Skeletal muscle tissue (tissue), 4 donors: ENCODE data around the gene GUCY2F. TPM values are rescaled to one million over a fixed set of nuclear protein-coding genes. Genes with fewer than 3 reads are reported as not detected.

Source experiments
- H3K27ac ChIP-seq: one replicate; pipeline ENCODE4 v1.7.0; 2013; ENCODE audit warnings: mild to moderate bottlenecking, low read depth, low read length, inconsistent platforms
- H3K27me3 ChIP-seq, 3 donors: one replicate each; pipeline ENCODE4 v1.7.0; 2013; ENCODE audit warnings: low read length in 3 of 3; ENCODE audit not compliant: control insufficient read depth in 3 of 3, insufficient read depth in 3 of 3
- H3K36me3 ChIP-seq, 3 donors: one replicate each; pipeline ENCODE4 v1.7.0; 2013; ENCODE audit warnings: low read length in 3 of 3; ENCODE audit not compliant: control insufficient read depth in 3 of 3, insufficient read depth in 3 of 3
- H3K4me1 ChIP-seq, 3 donors: one replicate each; pipeline ENCODE4 v1.7.0; 2013; ENCODE audit warnings: low read length in 3 of 3, mild to moderate bottlenecking in 3 of 3; ENCODE audit not compliant: control insufficient read depth in 3 of 3, insufficient read depth in 3 of 3
- H3K4me3 ChIP-seq, 3 donors: one replicate each; pipeline ENCODE4 v1.7.0; 2013; ENCODE audit warnings: low read length in 3 of 3
- H3K9ac ChIP-seq, 3 donors: one replicate each; pipeline ENCODE4 v1.7.0; 2013; ENCODE audit warnings: low read length in 3 of 3, mild to moderate bottlenecking in 3 of 3, moderate library complexity in 2 of 3, low read depth in 1 of 3
- H3K9me3 ChIP-seq, 3 donors: one replicate each; pipeline ENCODE4 v1.7.0; 2013; ENCODE audit warnings: low read length in 3 of 3; ENCODE audit not compliant: control insufficient read depth in 3 of 3
- total RNA-seq: library from RNA; depleted of rRNA; stranded (reverse); fragments of >200 nt; gene quantifications from one replicate; pipeline ENCODE4 v1.2.3, GENCODE V29; 2014
- donor health status: Osteomylitis.

GUCY2F gene
- total RNA-seq, 1 donor from 2014 or later: not detected

DNA sequence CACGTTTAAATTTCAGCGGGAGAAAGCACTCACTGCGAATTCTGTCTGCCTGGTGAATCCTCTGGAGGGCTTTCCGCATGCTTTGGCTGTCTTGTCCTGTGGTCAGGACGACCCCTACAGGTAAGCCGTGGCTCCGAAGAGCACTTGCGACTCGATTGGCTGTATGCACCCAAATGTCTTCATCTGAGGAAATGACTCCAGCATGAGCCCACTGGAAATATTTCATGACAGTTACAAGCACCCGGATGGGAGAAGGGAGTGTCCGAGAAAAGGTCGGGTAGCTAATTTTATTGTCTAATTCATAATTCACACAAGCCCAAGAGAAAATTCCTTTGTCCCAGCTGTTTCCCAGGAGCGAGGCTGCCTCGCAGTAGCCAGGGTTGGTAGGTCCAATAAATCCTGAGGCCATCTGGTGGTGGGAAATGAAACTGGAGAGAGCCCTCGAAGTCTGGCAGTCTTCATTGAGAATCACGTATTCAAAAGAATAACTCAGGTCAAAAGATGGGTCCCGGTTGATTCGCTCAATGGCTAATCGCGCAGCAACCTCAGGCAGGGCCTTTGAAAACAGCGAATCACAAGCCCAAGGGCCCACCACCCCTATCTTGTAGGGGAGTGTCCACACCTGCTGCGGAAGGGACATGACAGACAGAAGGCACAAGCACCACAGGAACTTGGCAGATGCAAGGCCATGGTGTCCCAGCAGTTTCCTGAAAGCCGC, 6.6 kb downstream of the GUCY2F start:
- peaks cover 0 to 3% (median 3%) of the 10 kb centered on the region in 3 donors for H3K4me1 ChIP-seq
- H3K36me3 ChIP-seq: no peaks in the 10 kb centered on the region
- no peaks in the 10 kb centered on the region for H3K9me3 ChIP-seq
- H3K4me3 ChIP-seq: peak overlapping the region in 1 of 3 donors; percentile 41
- H3K27ac ChIP-seq: no peak overlapping the region
- no peak overlapping the region for H3K9ac ChIP-seq
- peaks cover 3 to 16% (median 3%) of the 10 kb centered on the region in 3 donors for H3K27me3 ChIP-seq

- Histone ChIP-seq H3K4me1 (peaks cover 0 to 3% (median 3%) of the 10 kb centered on the region in 3 donors), H3K9ac (no peak overlapping the region), H3K4me3 (no peak overlapping the region), H3K27ac (no peak overlapping the region), H3K9me3 (no peaks in the 10 kb centered on the region), H3K27me3 (peaks cover 3 to 23% (median 3%) of the 10 kb centered on the region in 3 donors), H3K36me3 (no peaks in the 10 kb centered on the region)
These were observed 8.7 kb downstream of the GUCY2F start for GRCh38 chrX:109472939-109473735.

- Histone ChIP-seq H3K4me3 (no peak overlapping the region), H3K36me3 (no peaks in the 10 kb centered on the region), H3K27me3 (peaks cover 0 to 8% (median 0%) of the 10 kb centered on the region in 3 donors), H3K9ac (no peak overlapping the region), H3K27ac (no peak overlapping the region), H3K4me1 (no peaks in the 10 kb centered on the region), H3K9me3 (no peaks in the 10 kb centered on the region)
These were observed 17.7 kb downstream of the GUCY2F start for GRCh38 chrX:109464231-109464630.

- H3K4me3 ChIP-seq: no peak overlapping the region
- no peaks in the 10 kb centered on the region for H3K4me1 ChIP-seq
- H3K36me3 ChIP-seq: no peaks in the 10 kb centered on the region
- no peaks in the 10 kb centered on the region for H3K9me3 ChIP-seq
- no peak overlapping the region for H3K9ac ChIP-seq
- H3K27me3 ChIP-seq: peaks cover 0 to 5% (median 0%) of the 10 kb centered on the region in 3 donors
- H3K27ac ChIP-seq: no peak overlapping the region
These were observed 18.1 kb downstream of the GUCY2F start for GRCh38 chrX:109463784-109464183.

DNA sequence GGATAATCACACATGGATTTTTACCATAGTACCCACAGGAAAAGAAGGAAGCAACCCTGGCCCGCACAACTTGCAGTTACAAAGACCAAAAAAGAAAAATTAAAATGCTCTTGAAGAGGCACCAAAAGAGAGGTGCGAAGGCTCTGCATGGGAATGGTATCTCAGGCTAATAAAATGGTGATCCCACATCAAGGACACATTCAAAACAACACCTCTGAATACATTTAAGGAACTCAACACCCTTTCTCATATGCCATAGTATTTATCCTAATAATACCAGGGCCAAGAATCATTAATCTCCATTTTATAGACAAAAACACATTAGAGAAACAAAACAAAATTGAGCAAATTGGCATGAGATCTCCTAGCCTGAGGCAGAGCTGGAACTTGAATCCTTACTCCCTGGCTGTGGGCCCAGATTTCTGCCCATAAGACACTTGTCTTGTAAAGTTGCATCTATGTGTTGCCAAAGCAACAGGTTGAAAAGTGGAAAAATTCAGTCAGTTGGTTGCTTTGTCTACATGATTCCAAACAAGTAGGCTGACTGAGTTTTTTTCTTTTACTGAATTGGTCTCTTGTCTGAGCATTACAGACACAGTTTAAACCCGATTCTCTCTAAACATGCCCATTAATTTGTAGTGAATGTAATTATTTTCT, 33.5 kb downstream of the GUCY2F start:
- H3K27ac ChIP-seq: no peak overlapping the region
- H3K27me3 ChIP-seq: peaks cover 0 to 4% (median 0%) of the 10 kb centered on the region in 3 donors
- no peaks in the 10 kb centered on the region for H3K4me1 ChIP-seq
- H3K36me3 ChIP-seq: no peaks in the 10 kb centered on the region
- H3K9me3 ChIP-seq: no peaks in the 10 kb centered on the region
- no peak overlapping the region for H3K4me3 ChIP-seq
- H3K9ac ChIP-seq: no peak overlapping the region

- H3K9me3 ChIP-seq: no peaks in the 10 kb centered on the region
- H3K4me1 ChIP-seq: no peaks in the 10 kb centered on the region
- no peak overlapping the region for H3K9ac ChIP-seq
- H3K27me3 ChIP-seq: peaks cover 0 to 9% (median 0%) of the 10 kb centered on the region in 3 donors
- no peak overlapping the region for H3K4me3 ChIP-seq
- H3K27ac ChIP-seq: no peak overlapping the region
- no peaks in the 10 kb centered on the region for H3K36me3 ChIP-seq
These were observed 40.6 kb downstream of the GUCY2F start for GRCh38 chrX:109441266-109441665.

DNA sequence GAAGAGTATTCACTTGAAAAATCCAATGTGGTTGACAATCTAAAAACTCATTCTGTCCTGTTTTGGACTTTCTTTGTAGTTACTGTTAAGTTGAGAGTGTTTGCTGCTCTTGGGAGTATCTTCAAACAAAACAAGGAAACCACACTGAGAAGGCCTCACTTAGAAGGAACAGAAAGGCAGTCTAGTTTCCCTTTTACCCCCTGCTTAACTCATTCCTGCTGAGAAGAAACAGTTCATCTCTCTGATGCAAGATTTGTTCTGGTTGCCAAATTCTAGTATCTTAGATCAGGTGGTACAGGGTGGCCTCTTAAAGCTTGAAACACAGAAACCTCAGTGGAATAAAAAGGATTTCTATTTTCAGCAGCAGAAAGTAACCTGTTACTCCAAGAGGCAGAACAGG, 41.4 kb downstream of the GUCY2F start:
- Histone ChIP-seq H3K9ac (no peak overlapping the region), H3K4me1 (no peaks in the 10 kb centered on the region), H3K27me3 (peaks cover 0 to 9% (median 0%) of the 10 kb centered on the region in 3 donors), H3K9me3 (no peaks in the 10 kb centered on the region), H3K4me3 (no peak overlapping the region), H3K27ac (no peak overlapping the region), H3K36me3 (no peaks in the 10 kb centered on the region)

DNA sequence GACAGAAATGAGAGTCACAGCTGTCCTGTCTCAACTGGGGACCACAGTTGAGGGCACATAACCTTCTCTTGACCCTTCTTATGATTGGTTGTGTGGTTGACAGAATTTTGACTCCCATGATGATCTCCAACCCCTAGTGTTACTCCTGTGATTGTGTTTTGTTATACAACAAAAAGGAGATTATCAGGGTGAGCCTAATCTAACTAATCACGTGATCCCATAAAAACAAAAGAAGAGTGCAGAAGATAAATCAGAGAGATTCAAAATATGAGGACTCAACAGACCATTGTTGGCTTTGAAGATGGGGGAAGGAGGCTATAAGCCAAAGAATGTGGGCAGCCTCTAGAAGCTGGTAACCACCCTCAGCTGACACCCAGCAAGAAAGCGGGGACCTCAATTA, 72.7 kb downstream of the GUCY2F start:
- Histone ChIP-seq H3K9ac (no peak overlapping the region), H3K9me3 (no peaks in the 10 kb centered on the region), H3K36me3 (no peaks in the 10 kb centered on the region), H3K27ac (no peak overlapping the region), H3K4me1 (no peaks in the 10 kb centered on the region), H3K27me3 (no peaks in the 10 kb centered on the region), H3K4me3 (no peak overlapping the region)

- Histone ChIP-seq H3K27me3 (no peaks in the 10 kb centered on the region), H3K4me3 (no peak overlapping the region), H3K9me3 (no peaks in the 10 kb centered on the region), H3K27ac (no peak overlapping the region), H3K4me1 (no peaks in the 10 kb centered on the region), H3K36me3 (no peaks in the 10 kb centered on the region), H3K9ac (no peak overlapping the region)
These were observed 78.0 kb downstream of the GUCY2F start for GRCh38 chrX:109403922-109404321.

DNA sequence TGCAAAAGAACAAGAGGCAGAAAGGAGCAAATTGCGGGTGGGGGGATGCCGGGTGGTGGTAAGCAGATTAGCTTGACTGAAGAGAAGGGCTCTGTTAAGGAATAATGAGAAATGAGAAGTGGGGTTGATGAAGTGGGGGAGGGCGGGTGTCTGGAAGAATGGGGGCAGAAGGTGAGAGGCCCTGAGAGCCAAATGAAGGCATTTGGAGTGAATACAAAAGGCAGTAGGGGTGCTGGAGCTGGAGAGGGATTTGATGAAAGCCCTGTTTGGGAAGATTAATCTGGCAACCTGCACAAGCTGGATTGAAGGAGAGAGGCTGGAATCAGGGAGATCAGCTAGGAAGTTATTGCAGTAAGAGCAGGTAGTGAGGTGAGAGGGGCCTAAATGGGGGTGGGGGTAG, 82.1 kb downstream of the GUCY2F start:
- no peak overlapping the region for H3K9ac ChIP-seq
- H3K4me1 ChIP-seq: no peaks in the 10 kb centered on the region
- H3K4me3 ChIP-seq: no peak overlapping the region
- H3K27me3 ChIP-seq: peaks cover 0 to 4% (median 0%) of the 10 kb centered on the region in 3 donors
- no peaks in the 10 kb centered on the region for H3K36me3 ChIP-seq
- no peak overlapping the region for H3K27ac ChIP-seq
- H3K9me3 ChIP-seq: no peaks in the 10 kb centered on the region
